ENCODE measurements around the gene CASKIN1. TPM values are rescaled to one million over a fixed set of nuclear protein-coding genes. Genes with fewer than 3 reads are reported as not detected.

Gene CASKIN1
- total and polyA plus RNA-seq, 2 of the 8 experiments (the other 6 are each of a cell fraction or from before 2014, with no cell fraction given), result 1.2 to 6.4 TPM

DNA sequence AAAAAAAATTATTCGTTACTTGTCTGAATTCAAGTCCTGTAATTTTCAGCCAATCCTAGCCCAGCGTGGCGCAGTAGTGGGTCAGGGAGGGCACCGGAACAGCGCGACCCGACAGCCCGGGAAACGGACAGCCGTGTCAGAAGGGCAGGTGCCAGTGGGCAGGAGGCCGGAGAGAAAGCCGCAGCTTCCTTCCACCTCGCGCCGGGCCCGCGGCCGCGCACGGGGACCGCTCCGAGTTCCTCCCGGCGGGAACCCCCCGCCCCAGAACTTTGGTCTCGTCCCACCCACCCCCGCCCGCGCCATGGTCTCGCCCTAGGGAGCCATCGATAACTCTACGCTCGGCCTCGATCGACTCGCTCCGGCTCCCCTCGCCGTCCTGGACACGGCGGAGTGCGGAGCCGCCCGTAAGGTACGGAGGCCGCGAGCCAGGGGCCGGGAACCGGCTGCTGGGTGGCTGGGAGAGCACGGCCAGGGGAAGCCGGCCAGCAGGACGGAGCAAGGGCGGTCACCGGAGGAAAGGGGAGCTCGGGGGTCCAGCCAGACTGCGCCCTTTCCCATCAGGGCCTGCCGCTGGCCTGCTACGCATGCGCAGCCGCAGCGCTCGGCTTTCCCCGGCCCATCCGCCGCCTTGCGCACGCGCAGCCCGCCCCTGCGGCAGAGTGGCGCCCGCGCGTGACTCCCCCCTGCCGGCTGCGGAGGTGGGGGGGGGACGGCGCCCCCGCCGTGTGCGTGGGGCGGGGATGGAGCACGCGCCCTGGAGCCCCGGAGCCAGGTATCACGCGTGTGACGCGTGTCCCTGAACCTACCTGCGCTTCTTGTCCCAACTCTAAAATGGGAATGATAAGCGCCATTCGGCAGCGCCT is 8.9 kb upstream of the CASKIN1 start, which contains the start of gene MLST8 (continued):
- TF ChIP-seq, protein P1, sequence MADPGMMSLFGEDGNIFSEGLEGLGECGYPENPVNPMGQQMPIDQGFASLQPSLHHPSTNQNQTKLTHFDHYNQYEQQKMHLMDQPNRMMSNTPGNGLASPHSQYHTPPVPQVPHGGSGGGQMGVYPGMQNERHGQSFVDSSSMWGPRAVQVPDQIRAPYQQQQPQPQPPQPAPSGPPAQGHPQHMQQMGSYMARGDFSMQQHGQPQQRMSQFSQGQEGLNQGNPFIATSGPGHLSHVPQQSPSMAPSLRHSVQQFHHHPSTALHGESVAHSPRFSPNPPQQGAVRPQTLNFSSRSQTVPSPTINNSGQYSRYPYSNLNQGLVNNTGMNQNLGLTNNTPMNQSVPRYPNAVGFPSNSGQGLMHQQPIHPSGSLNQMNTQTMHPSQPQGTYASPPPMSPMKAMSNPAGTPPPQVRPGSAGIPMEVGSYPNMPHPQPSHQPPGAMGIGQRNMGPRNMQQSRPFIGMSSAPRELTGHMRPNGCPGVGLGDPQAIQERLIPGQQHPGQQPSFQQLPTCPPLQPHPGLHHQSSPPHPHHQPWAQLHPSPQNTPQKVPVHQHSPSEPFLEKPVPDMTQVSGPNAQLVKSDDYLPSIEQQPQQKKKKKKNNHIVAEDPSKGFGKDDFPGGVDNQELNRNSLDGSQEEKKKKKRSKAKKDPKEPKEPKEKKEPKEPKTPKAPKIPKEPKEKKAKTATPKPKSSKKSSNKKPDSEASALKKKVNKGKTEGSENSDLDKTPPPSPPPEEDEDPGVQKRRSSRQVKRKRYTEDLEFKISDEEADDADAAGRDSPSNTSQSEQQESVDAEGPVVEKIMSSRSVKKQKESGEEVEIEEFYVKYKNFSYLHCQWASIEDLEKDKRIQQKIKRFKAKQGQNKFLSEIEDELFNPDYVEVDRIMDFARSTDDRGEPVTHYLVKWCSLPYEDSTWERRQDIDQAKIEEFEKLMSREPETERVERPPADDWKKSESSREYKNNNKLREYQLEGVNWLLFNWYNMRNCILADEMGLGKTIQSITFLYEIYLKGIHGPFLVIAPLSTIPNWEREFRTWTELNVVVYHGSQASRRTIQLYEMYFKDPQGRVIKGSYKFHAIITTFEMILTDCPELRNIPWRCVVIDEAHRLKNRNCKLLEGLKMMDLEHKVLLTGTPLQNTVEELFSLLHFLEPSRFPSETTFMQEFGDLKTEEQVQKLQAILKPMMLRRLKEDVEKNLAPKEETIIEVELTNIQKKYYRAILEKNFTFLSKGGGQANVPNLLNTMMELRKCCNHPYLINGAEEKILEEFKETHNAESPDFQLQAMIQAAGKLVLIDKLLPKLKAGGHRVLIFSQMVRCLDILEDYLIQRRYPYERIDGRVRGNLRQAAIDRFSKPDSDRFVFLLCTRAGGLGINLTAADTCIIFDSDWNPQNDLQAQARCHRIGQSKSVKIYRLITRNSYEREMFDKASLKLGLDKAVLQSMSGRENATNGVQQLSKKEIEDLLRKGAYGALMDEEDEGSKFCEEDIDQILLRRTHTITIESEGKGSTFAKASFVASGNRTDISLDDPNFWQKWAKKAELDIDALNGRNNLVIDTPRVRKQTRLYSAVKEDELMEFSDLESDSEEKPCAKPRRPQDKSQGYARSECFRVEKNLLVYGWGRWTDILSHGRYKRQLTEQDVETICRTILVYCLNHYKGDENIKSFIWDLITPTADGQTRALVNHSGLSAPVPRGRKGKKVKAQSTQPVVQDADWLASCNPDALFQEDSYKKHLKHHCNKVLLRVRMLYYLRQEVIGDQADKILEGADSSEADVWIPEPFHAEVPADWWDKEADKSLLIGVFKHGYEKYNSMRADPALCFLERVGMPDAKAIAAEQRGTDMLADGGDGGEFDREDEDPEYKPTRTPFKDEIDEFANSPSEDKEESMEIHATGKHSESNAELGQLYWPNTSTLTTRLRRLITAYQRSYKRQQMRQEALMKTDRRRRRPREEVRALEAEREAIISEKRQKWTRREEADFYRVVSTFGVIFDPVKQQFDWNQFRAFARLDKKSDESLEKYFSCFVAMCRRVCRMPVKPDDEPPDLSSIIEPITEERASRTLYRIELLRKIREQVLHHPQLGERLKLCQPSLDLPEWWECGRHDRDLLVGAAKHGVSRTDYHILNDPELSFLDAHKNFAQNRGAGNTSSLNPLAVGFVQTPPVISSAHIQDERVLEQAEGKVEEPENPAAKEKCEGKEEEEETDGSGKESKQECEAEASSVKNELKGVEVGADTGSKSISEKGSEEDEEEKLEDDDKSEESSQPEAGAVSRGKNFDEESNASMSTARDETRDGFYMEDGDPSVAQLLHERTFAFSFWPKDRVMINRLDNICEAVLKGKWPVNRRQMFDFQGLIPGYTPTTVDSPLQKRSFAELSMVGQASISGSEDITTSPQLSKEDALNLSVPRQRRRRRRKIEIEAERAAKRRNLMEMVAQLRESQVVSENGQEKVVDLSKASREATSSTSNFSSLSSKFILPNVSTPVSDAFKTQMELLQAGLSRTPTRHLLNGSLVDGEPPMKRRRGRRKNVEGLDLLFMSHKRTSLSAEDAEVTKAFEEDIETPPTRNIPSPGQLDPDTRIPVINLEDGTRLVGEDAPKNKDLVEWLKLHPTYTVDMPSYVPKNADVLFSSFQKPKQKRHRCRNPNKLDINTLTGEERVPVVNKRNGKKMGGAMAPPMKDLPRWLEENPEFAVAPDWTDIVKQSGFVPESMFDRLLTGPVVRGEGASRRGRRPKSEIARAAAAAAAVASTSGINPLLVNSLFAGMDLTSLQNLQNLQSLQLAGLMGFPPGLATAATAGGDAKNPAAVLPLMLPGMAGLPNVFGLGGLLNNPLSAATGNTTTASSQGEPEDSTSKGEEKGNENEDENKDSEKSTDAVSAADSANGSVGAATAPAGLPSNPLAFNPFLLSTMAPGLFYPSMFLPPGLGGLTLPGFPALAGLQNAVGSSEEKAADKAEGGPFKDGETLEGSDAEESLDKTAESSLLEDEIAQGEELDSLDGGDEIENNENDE (IDR thresholded peaks at IDR 0.05; ENCODE audit: insufficient replicate concordance, low read length), result no peak
- TF ChIP-seq SP1 (IDR thresholded peaks at IDR 0.05; ENCODE audit: low read depth, low read length) (no peak), GABPA (IDR thresholded peaks at IDR 0.05; ENCODE audit: borderline replicate concordance, insufficient read depth, low read length) (no peak), RFX5 (IDR thresholded peaks at IDR 0.05; ENCODE audit: borderline replicate concordance, low read depth, low read length) (no peak), TEAD4 (IDR thresholded peaks at IDR 0.05; ENCODE audit: low read depth, low read length) (no peak), TAF1 (IDR thresholded peaks at IDR 0.05; ENCODE audit: low read depth, low read length) (peak; percentile 85), POLR2AphosphoS5 (IDR thresholded peaks at IDR 0.05; ENCODE audit: low read depth, low read length) (peak; percentile 82), SIN3A (conservative IDR thresholded peaks at IDR 0.05 in 1 of 2, IDR thresholded peaks at IDR 0.05 in 1 of 2; ENCODE audit: low read depth in 1 of 2, low read length in 2 of 2) (peak; percentile 27 to 78; a peak in 2 of 4 replicates), NRF1 (IDR thresholded peaks at IDR 0.05; ENCODE audit: low read depth, low read length) (peak; percentile 98)

All from H1 (cell line).